HepG2 (cell line): ENCODE results near the gene EFS. TPM values are rescaled to one million over a fixed set of nuclear protein-coding genes. Genes with fewer than 3 reads are reported as not detected.

ENCODE experiments used
- ATAC-seq: fragments of 200-7000 bp; cut with Tn5 transposase; 3 replicates; pipeline ENCODE4 v1.9.1; 2020; ENCODE audit warnings: mild to moderate bottlenecking, moderate library complexity
- BruUV-seq: library from RNA; stranded (reverse); fragments of 400-500 nt; replicated peaks from 2 replicates; lab custom pipeline; 2021; lab: Mats Ljungman, UMichigan
- CTCF ChIA-PET: fragments of 300-600 bp; formaldehyde crosslinking; extraction: SDS; loops from one replicate; lab custom pipeline; 2021; ENCODE audit warnings: low total read pairs, inconsistent platforms, low intra/inter-chr PET ratio; lab: Yijun Ruan, JAX
- POLR2A ChIA-PET: fragments of 350-600 bp; sonication (Branson Sonifier 250); formaldehyde crosslinking; loops from one replicate; lab custom pipeline; 2020; ENCODE audit warnings: antibody characterized with exemption, inconsistent platforms; lab: Yijun Ruan, JAX
- DNase-seq: peaks from one replicate; pipeline ENCODE4 v3.0.0-alpha.2; 2015; ENCODE audit warnings: low spot score
- FAIRE-seq: peaks from 3 replicates; lab custom pipeline; 2011; peaks lifted over from hg19 to GRCh38; lab: Jason Lieb, UNC
- H2AFZ ChIP-seq: one replicate; pipeline ENCODE4 v1.6.1; 2011; ENCODE audit warnings: low read length, inconsistent platforms
- H3K27ac ChIP-seq: fragments of 300-600 bp; 3 replicates; pipeline ENCODE4 v1.8.0; 2011; ENCODE audit warnings: mixed run types, mild to moderate bottlenecking, mixed read lengths, low read length, inconsistent platforms; ENCODE audit not compliant: insufficient read depth; ENCODE audit errors: extremely low read length
- H3K27me3 ChIP-seq, 2 experiments: fragments of 200-600 bp in 1 of 2; 2 replicates in 1 of 2; 3 replicates in 1 of 2; pipeline versions ENCODE4 v1.6.0 to v1.8.0; 2011; ENCODE audit warnings: low read length in 2 of 2, mild to moderate bottlenecking in 2 of 2, moderate library complexity in 2 of 2, inconsistent platforms in 1 of 2; ENCODE audit not compliant: insufficient read depth in 2 of 2, control insufficient read depth in 1 of 2
- H3K36me3 ChIP-seq, 2 experiments: fragments of 200-600 bp in 1 of 2; replicated peaks in 1 of 2; 2 replicates in 1 of 2; 3 replicates in 1 of 2; pipeline versions ENCODE4 v1.5.1 to v1.8.0; 2011; ENCODE audit warnings: low read length in 2 of 2, inconsistent platforms in 1 of 2; ENCODE audit not compliant: insufficient read depth in 2 of 2, control insufficient read depth in 1 of 2
- H3K4me1 ChIP-seq: 2 replicates; pipeline ENCODE4 v1.5.1; 2012; ENCODE audit warnings: low read length, inconsistent platforms; ENCODE audit not compliant: insufficient read depth
- H3K4me2 ChIP-seq: 2 replicates; pipeline ENCODE4 v1.6.0; 2011; ENCODE audit warnings: low read depth, low read length, inconsistent platforms
- H3K4me3 ChIP-seq, 3 experiments: fragments of 200-600 bp in 1 of 3; sonication (generic), shearing (Covaris generic) in 1 of 3; replicated peaks in 1 of 3; 2 replicates each; pipeline ENCODE4 v1.5.1; 2011 to 2016; ENCODE audit warnings: low read length in 3 of 3, inconsistent platforms in 2 of 3, low read depth in 2 of 3, mild to moderate bottlenecking in 2 of 3, control low read depth in 1 of 3, mixed read lengths in 1 of 3; ENCODE audit not compliant: insufficient read depth in 1 of 3
- H3K79me2 ChIP-seq: one replicate; pipeline ENCODE4 v1.6.1; 2011; ENCODE audit warnings: low read length, inconsistent platforms; ENCODE audit not compliant: insufficient read depth
- H3K9ac ChIP-seq: 2 replicates; pipeline ENCODE4 v1.6.0; 2011; ENCODE audit warnings: mild to moderate bottlenecking, low read depth, low read length, inconsistent platforms; ENCODE audit not compliant: insufficient read depth
- H3K9me3 ChIP-seq: 2 replicates; pipeline ENCODE4 v1.5.1; 2012; ENCODE audit warnings: mild to moderate bottlenecking, low read length
- H4K20me1 ChIP-seq: 2 replicates; pipeline ENCODE4 v1.6.0; 2011; ENCODE audit warnings: inconsistent platforms, mild to moderate bottlenecking, low read length, moderate library complexity; ENCODE audit not compliant: insufficient read depth
- BCLAF1 ChIP-seq: fragments of 450-650 bp; IDR thresholded peaks from 2 replicates; pipeline ENCODE4 v1.6.1; 2017; ENCODE audit warnings: mild to moderate bottlenecking
- FOXK2 ChIP-seq: fragments of 450-650 bp; IDR thresholded peaks from 2 replicates; pipeline ENCODE4 v1.6.1; 2016
- NFIB ChIP-seq: sonication (generic); formaldehyde crosslinking; IDR thresholded peaks from 2 replicates; pipeline ENCODE4 v1.9.0; 2021; ENCODE audit warnings: missing genetic modification reagents, mild to moderate bottlenecking, borderline replicate concordance
- SRSF9 ChIP-seq: fragments of 200-400 bp; formaldehyde crosslinking; IDR thresholded peaks from 2 replicates; pipeline ENCODE4 v1.6.1; 2018; ENCODE audit warnings: borderline replicate concordance, mild to moderate bottlenecking, low read depth, low read length; ENCODE audit not compliant: insufficient read depth, poor library complexity, severe bottlenecking
- TFDP1 ChIP-seq: IDR thresholded peaks from 2 replicates; pipeline ENCODE4 v1.6.1; 2016; ENCODE audit warnings: missing compliant biosample characterization, missing genetic modification reagents, borderline replicate concordance
- ZBTB3 ChIP-seq: sonication (generic); formaldehyde crosslinking; IDR thresholded peaks from 2 replicates; pipeline ENCODE4 v1.4.0; 2020; ENCODE audit warnings: low read depth, mild to moderate bottlenecking, moderate library complexity, missing genetic modification reagents, borderline replicate concordance
- ZNF891 ChIP-seq: sonication (generic); formaldehyde crosslinking; IDR thresholded peaks from 2 replicates; pipeline ENCODE4 v1.5.0; 2020; ENCODE audit warnings: mild to moderate bottlenecking, missing genetic modification reagents
- WGBS: methylation state at CpG from one replicate; pipeline ENCODE4 v1.1.6; 2017; ENCODE audit warnings: low lambda C conversion rate; 5-methylcytosine and 5-hydroxymethylcytosine counted together
- in situ Hi-C: cut with HindIII; loops from 2 replicates; pipeline ENCODE4 v1.10.0; 2017; ENCODE audit warnings: low pct_unique_long_range_greater_than_20kb; ENCODE audit not compliant: extremely low pct_ligation_motif_present
- intact Hi-C: fragments of 100-400 bp; cut with micrococcal nuclease; formaldehyde crosslinking; loops from one replicate; pipeline ENCODE4 v1.10.0; 2022; ENCODE audit not compliant: unreplicated experiment
- polyA plus RNA-seq, 8 experiments: library from polyadenylated mRNA; depleted of rRNA in 3 of 8; stranded (reverse) in 7 of 8; unstranded in 1 of 8; fragments of >200 nt; fragmentation: Illumina TruSeq in 4 of 8; extraction: Trizol in 4 of 8; gene quantifications; 2 replicates each; pipeline versions ENCODE4 v1.2.1 to v1.2.3, GENCODE V29; 2011 to 2016; ENCODE audit warnings: low read depth in 4 of 8, missing spikeins in 1 of 8, mixed read lengths in 1 of 8; ENCODE audit not compliant: insufficient read depth in 1 of 8
- total RNA-seq, 5 experiments: library from RNA; depleted of rRNA; stranded (reverse); fragments of >200 nt; fragmentation: Illumina TruSeq; extraction: Trizol; gene quantifications; 2 replicates each; pipeline ENCODE4 v1.2.3, GENCODE V29; 2016; ENCODE audit warnings: low read depth in 1 of 5
- TF ChIP-seq, protein P1 (sequence below): sonication (generic); formaldehyde crosslinking; IDR thresholded peaks from 2 replicates; pipeline ENCODE4 v1.4.0; 2020; ENCODE audit warnings: mild to moderate bottlenecking, missing genetic modification reagents
- TF ChIP-seq, protein P2 (sequence below): sonication (generic); formaldehyde crosslinking; IDR thresholded peaks from 2 replicates; pipeline ENCODE4 v1.5.1; 2020; ENCODE audit warnings: missing genetic modification reagents, mild to moderate bottlenecking, borderline replicate concordance

Gene EFS
- total and polyA plus RNA-seq, 2 of the 13 experiments (the other 11 are each of a cell fraction or from before 2014, with no cell fraction given): not detected

GRCh38 chr14:23382276-23382675 lies 17.3 kb upstream of the EFS start (continued):
- no peak for TF ChIP-seq TFDP1
- TF ChIP-seq FOXK2: no peak
- no peak for TF ChIP-seq SRSF9
- no peak for TF ChIP-seq ZNF891 (CRISPR knock-in tag)
- TF ChIP-seq NFIB (CRISPR knock-in tag): no peak

DNA sequence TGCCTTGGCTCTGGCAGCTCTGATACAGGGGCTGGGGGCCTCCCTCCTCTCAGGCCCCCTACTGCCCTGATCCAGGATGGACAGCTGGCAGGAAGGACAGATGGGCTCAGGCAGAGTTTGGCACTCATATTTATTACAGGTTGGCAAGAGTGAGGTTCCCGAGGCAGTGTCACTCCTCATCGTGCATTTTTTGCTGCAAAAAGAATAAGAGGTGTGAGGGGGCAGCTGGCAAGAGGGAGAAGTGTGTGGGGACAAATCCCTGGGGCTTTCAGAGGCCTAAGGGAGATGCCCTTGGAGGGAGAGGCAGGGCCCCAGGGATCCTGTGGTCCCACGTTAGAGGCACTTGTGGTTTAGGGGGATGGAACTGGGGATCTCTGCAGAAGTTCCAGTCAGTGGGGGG lies 16.9 kb upstream of the EFS start:
- peaks cover 28 to 91% of the 10 kb centered on the region in 2 experiments for H3K27me3 ChIP-seq

More for the DNA sequence above, 16.9 kb upstream of the EFS start:
- no peak for FAIRE-seq
- POLR2A ChIA-PET: interaction anchor here (1.4 kb wide), 1 partner anchor 55 kb away, joined by 3 read pairs; no protein-coding TSS in a partner anchor
- no peak overlapping the region for H3K4me2 ChIP-seq
- H4K20me1 ChIP-seq: no peaks in the 10 kb centered on the region
- H3K4me1 ChIP-seq: no peaks in the 10 kb centered on the region
- TF ChIP-seq, protein P1, sequence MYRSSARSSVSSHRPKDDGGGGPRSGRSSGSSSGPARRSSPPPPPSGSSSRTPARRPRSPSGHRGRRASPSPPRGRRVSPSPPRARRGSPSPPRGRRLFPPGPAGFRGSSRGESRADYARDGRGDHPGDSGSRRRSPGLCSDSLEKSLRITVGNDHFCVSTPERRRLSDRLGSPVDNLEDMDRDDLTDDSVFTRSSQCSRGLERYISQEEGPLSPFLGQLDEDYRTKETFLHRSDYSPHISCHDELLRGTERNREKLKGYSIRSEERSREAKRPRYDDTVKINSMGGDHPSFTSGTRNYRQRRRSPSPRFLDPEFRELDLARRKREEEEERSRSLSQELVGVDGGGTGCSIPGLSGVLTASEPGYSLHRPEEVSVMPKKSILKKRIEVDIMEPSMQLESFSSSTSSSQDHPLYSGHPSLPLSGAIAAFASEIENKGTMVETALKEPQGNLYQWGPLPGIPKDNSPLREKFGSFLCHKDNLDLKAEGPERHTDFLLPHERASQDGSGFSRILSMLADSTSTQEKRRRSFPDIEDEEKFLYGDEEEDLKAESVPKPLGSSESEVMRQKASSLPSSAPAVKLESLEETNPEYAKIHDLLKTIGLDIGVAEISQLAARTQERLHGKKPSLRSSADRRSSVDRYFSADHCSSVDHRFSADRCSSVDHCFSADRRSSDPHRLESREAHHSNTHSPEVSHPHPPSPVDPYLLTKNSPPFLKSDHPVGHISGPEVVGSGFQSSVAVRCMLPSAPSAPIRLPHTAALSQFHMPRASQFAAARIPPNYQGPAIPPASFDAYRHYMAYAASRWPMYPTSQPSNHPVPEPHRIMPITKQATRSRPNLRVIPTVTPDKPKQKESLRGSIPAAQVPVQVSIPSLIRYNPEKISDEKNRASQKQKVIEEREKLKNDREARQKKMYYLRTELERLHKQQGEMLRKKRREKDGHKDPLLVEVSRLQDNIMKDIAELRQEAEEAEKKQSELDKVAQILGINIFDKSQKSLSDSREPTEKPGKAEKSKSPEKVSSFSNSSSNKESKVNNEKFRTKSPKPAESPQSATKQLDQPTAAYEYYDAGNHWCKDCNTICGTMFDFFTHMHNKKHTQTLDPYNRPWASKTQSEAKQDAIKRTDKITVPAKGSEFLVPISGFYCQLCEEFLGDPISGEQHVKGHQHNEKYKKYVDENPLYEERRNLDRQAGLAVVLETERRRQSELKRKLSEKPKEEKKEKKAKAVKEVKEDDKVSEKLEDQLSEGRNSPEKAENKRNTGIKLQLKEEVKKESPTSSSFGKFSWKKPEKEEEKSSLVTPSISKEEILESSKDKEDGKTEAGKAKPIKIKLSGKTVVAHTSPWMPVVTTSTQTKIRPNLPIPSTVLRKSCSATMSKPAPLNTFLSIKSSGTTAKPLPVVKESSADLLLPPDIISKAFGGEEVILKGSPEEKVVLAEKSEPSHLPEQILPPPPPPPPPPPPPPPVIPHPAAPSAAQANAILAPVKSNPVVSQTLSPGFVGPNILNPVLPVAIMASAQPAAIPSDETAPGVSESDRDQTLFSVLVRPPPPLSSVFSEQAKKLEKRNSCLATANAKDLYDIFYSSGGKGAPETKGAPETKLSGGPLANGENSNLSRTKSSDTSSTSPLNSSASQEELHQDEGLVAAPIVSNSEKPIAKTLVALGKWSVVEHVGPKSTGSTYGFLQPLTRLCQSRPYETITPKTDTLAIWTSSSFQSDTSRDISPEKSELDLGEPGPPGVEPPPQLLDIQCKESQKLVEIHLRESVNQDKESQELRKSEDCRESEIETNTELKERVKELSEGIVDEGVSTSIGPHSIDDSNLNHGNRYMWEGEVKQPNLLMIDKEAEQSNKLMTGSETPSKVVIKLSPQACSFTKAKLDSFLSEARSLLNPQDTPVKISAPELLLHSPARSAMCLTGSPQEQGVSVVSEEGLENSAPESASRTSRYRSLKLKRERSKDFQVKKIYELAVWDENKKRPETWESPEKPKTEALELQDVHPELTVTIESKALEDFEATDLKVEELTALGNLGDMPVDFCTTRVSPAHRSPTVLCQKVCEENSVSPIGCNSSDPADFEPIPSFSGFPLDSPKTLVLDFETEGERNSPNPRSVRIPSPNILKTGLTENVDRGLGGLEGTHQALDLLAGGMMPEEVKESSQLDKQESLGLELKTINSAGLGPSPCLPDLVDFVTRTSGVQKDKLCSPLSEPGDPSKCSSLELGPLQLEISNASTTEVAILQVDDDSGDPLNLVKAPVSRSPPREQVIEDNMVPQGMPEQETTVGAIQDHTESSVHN (CRISPR knock-in tag): no peak
- TF ChIP-seq BCLAF1 (no peak), ZBTB3 (CRISPR knock-in tag) (no peak)
- TF ChIP-seq, protein P2, sequence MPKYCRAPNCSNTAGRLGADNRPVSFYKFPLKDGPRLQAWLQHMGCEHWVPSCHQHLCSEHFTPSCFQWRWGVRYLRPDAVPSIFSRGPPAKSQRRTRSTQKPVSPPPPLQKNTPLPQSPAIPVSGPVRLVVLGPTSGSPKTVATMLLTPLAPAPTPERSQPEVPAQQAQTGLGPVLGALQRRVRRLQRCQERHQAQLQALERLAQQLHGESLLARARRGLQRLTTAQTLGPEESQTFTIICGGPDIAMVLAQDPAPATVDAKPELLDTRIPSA: no peak
- TF ChIP-seq, all 625 proteins: peak for 0
- H3K36me3 ChIP-seq: no peaks in the 10 kb centered on the region
- no peak overlapping the region for H3K27ac ChIP-seq
- CTCF ChIA-PET: interaction anchor here (1.1 to 5.9 kb wide), 3 partner anchors 54 to 116 kb away, joined by 3 to 111 read pairs (median 96); no protein-coding TSS in a partner anchor
- no peaks in the 10 kb centered on the region for H3K79me2 ChIP-seq
- ATAC-seq (no peak), DNase-seq (no peak)
- 0% methylated on average over 3 of the region's 3 CpGs for WGBS
- in situ Hi-C loops (no loop called here), intact Hi-C loops (loop anchor here (5.0 kb wide), 1 partner anchor 260 kb away; no protein-coding TSS in a partner anchor)
- H2AFZ ChIP-seq: no peak overlapping the region
- no TSS peak for BruUV-seq
- no peak overlapping the region for H3K4me3 ChIP-seq
- H3K9ac ChIP-seq: no peak overlapping the region
- H3K9me3 ChIP-seq: no peaks in the 10 kb centered on the region
